HuH-7 (cell line): ENCODE measurements around the gene TAGLN.
A peak's percentile ranks its signal among the peaks of the same experiment; 100 is the strongest.

Experiments
- DNase-seq: peaks from one replicate; pipeline ENCODE4 v3.0.0; 2011; ENCODE audit warnings: low spot score

The TAGLN gene

DNA sequence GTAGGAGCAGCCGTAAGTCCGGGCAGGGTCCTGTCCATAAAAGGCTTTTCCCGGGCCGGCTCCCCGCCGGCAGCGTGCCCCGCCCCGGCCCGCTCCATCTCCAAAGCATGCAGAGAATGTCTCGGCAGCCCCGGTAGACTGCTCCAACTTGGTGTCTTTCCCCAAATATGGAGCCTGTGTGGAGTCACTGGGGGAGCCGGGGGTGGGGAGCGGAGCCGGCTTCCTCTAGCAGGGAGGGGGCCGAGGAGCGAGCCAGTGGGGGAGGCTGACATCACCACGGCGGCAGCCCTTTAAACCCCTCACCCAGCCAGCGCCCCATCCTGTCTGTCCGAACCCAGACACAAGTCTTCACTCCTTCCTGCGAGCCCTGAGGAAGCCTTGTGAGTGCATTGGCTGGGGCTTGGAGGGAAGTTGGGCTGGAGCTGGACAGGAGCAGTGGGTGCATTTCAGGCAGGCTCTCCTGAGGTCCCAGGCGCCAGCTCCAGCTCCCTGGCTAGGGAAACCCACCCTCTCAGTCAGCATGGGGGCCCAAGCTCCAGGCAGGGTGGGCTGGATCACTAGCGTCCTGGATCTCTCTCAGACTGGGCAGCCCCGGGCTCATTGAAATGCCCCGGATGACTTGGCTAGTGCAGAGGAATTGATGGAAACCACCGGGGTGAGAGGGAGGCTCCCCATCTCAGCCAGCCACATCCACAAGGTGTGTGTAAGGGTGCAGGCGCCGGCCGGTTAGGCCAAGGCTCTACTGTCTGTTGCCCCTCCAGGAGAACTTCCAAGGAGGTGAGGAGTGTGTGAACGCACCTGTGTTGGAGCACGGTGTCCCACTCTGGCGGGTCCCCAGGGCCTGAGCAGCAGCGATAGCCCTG is at the start of gene TAGLN:
TSS of gene TAGLN (plus strand) at position 318 of the 863 bp plus-strand sequence. CDS start 3,644 bp downstream, outside the sequence.
- DNase-seq = no peak

DNA sequence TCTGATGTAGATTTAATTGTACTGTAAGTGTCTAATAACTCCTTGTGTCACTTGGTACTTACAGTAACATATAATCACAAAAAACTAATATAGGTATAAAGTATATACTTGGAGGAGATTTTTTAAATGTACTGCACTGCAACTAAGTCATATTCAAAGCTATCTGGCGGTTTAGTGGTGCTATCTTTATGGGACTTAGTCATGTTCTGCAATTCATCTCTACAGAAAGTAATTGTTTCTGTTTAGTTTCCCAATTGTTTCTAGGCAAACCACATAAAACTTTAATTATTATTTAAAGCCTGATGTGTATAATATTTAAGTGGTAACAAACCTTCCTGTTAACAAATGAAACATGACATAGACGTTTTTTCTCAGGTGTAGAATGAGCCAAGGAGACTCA is 47.1 kb upstream of the TAGLN start:
- DNase-seq = no peak

DNA sequence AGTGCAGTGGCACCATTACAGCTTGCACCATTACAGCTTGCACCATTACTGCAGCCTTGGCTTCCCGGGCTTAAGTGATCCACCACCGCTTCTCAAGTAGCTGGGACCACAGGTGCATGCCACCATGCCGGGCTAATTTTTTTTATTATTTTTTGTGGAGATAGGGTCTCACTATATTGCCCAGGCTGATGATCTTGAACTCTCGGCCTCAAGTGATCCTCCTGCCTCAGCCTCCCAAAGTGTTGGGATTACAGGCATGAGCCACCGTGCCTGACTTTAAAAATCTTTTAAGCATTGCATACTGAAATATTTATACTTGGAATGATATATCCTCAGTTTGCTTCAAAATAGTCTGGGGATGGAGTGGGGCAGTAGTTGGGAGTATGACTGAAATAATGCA is 44.7 kb upstream of the TAGLN start:
- DNase-seq = no peak

DNA sequence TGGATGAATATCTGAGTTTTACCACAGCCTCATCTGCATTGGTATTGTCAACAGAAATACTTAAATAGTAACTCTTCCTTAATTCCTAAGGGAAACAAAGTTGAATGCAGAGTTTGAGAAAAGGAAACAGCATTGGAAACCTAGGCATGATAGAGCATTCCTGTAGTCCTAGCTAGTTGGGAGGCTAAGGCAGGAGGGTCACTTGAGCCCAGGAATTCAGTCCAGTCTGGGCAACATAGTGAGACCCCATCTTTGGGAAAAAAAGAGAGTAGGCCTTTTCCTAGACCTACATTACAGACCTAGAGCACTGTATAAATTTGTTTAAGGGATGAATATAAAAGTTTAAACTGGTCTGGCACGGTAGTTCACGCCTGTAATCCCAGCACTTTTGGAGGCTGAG is 41.7 kb upstream of the TAGLN start:
- DNase-seq = no peak

DNA sequence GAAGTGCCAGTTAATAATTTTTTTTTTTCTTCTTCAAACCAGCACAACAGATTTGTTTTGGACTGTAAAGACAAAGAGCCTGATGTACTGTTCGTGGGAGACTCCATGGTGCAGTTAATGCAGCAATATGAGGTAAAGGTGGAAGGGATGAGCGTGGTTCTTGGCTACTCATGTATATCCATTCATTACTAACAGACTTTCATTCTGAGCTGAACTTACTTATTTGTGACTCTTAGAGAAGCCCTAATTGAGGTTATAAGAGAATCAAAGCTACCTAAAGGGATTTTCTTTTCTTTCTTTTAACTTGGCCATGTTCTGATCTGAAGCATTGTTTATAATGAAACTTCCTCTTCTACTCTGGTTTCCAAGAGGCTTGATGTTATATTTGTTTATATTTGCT is 39.3 kb upstream of the TAGLN start:
- no peak for DNase-seq

DNA sequence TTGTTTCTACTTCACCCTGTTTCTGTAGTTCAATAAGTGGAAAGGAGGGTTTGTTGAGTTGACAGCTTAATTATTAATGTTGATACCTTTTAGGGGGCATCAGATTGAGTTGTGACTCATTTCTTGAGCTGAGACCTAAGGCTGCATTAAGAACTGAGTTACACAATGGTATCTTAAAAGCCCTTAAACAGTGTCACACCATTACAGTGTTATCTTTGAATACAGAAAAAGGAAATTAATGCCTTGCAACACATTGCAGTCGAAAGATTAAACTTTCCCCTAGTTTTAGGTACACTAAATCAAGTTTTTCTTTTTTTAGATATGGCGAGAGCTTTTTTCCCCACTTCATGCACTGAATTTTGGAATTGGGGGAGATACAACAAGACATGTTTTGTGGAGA is 38.3 kb upstream of the TAGLN start:
- DNase-seq = no peak

DNA sequence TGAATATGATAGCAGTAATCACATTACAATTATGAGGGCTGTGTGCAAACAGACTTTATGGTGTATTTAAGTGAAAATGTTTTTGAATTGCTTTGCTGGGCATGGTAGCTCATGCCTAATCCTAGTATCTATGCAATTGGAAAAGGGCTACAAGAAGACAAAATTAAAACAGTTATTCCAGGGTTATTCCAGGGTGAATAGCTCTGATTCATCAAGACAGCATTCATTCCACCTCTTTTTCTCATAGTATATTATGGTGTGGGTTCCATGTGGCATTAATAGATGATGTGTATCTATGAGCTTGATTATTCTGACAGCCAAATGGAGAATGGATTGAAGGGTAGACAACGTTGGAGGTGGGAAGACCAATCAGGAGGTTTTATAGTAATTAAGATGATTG is 32.7 kb upstream of the TAGLN start:
- DNase-seq = no peak

DNA sequence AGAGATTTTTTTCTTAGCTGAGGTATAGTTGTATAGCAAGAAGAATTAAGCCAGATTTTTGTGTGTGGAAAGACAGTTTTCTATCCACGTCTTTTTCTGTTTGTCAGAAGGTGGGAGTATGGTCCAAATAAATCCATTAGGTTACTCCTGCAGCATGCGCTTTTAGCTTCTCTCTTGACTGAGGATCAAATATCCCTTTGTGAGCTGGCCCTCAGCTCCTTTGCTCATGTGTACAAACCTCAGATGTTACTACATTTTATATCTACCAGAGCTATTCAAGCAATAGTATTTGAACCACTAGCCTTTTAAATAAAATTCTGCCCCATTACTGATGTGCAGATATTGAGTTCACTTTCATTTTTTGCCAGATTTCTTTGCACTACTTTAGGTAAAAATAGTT is 29.4 kb upstream of the TAGLN start:
- DNase-seq = no peak

DNA sequence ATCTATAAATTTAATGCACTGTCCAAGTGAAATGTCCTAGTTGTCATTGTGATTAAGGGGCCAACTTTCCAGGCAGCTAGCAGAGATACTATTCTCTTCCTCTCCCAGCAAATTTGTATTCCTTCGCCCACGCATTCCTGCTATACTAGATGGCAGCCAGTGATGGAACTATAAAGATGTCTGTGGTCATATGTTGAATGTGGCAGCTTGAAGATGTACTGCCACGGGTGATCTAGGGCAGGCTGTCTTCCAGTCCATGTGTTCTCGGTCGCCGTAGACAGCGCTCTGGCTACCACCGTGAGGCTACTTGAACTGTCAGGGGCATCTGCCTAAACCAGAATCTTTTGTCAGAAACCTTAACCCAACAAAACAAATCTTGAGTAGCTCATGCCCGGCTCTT is 29.0 kb upstream of the TAGLN start:
- DNase-seq = no peak

DNA sequence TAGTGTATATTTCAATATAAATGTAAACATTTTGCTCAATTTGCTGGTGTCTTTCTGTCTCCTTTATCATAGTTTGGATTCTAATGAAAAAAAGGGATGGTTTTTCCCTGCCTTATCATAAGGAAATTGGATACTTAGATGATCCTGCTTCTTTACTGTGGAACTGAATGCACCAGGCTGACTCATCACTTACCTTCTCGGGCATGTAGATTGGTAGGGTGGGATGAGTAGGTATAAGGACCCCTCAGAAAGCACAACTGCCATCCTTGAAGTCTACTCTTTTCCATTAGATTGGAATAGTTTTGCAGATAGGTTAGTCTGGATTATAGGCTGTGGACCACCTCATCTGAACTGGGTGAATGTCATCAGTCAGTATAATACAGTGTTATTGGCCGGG is 28.2 kb upstream of the TAGLN start:
- DNase-seq = no peak

DNA sequence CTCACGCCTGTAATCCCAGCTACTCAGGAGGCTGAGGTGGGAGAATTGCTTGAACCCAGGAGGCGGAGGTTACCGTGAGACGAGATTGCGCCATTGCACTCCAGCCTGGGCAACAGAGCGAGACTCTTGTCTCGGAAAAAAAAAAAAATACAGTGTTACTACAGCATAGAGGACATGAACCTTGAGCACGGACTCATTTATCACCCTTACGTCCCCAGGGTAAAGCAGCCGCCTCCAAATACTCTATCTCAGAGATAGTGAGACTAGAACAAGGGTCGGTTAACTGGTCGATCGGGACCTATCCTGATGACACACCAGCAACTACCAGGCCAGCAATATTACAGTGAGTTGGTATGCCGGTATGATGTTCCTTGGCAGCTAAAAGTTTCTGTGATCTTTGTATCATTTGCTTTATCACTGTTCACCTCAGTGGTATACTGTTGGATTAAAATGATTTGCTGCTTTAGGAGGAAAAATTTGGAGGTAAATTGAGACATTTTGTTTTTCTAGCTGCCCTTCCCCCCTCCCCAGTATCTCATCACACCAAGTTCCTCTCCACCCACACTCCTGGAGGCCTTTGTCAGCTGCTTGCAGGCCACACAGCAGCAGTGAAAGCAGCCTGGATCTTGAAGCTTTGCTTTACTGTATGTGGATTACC is 27.6 kb upstream of the TAGLN start:
- no peak for DNase-seq

DNA sequence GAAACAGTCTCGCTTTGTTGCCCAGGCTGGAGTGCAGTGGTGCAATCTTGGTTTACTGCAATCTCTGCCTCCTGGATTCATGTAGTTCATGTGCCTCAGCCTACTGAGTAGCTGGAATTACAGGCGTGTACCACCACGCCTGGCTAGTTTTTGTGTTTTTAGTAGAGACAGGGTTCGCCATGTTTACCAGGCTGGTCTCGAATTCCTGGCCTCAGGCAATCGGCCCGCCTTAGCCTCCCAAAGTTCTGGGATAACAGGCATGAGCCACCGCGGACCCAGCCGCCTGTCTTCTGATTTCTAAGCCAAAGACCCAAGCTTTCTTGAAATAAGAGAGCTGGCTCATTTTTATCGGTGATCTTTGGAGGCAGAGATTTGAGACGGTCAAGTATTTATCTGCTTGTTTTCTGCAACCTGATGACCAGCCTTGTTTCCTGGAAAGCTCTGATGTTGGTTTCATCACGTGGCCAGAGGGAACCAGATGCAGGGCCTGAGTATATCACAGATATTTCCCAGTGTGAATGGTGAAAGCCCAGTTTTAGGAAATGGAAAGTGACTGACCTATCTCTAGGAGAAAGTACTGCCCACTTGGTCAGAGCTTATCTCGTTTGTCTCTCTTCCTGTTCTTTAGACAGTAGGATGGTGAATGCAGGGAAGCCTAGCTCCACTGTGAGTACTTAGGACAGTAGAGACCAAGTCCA is 26.3 kb upstream of the TAGLN start:
- no peak for DNase-seq

DNA sequence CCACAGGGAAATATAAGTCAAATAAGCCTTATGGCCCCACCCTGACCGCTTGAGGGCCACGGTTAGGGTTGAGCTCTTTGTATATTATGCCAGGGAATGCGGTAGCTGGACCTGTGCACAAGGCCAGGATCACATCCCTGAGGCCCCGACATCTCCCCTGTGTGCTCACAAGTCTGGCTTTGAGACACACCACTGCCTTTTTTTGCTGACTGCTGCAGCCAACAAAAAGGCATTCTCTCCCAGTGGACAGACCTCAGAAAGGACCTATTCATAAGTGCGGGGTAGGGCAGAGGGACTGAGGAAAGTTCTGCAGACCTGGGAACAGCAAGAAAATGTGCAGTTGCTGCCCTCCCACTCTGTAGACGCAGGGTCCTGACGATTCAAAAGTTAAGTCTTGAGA is 24.1 kb upstream of the TAGLN start:
- DNase-seq = no peak

DNA sequence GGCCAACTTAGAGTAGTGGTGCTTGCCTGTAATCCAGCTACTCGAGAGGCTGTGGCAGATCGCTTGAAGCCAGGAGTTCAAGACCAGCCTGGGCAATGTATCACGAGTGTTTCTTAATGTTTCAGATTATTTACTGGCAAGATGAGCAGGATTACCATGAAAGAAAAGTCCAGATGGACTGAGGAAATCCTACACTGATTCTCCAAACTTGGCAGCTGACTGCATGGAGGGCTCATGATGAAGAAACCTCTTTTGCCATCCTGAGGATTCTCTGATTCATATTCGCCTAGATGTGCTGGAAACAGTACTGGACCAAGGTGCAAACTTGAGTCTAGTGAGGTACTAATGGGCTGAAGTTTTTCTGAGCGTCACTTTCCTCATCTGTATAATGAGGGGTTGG is 23.4 kb upstream of the TAGLN start:
- DNase-seq = no peak

DNA sequence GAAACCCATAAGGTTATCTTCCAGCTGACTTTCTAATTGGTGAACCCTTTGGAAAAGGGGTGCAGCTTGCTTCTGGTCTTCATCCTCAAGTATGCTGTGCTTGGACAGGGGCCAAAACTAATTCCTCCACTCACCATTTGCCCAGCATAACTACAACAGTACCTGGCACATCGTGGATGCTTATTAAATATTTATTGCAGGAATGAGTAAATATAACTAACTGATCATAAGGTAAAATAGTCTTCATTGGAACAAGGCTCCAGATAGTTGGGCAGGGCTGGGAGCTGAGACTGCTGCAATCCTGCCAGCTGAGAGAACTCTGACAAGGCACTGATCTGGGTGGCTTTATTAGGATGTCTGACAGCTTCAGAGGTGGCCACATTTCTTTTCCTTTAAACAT is 23.0 kb upstream of the TAGLN start:
- no peak for DNase-seq

DNA sequence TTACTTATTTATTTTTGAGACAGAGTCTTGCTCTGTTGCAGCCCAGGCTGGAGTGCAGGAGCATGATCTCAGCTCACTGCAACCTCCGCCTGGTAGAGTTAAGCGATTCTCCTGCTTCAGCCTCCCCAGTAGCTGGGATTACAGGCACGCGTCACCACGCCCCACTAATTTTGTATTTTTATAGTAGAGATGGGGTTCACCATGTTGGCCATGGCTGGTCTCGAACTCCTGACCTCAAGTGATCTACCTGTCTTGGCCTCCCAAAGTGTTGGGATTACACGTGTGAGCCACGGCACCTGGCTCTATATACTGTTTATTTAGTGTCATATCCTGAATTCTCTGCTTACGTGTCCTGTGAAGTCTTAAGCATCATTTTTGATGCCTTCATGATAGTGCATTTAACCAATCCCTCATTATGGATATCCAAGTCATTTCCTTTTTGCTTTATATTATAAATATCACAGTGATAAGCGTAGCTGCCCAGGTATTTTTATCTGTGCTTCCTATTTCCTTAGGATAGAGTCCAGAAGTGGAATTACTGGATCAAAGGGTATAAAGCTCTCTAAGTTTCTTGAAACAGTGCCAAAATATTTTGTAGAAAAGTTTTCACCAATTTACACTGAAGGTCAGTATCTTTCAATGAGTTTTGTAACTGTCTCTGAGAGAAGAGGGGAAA is 21.5 kb upstream of the TAGLN start:
- DNase-seq = no peak

DNA sequence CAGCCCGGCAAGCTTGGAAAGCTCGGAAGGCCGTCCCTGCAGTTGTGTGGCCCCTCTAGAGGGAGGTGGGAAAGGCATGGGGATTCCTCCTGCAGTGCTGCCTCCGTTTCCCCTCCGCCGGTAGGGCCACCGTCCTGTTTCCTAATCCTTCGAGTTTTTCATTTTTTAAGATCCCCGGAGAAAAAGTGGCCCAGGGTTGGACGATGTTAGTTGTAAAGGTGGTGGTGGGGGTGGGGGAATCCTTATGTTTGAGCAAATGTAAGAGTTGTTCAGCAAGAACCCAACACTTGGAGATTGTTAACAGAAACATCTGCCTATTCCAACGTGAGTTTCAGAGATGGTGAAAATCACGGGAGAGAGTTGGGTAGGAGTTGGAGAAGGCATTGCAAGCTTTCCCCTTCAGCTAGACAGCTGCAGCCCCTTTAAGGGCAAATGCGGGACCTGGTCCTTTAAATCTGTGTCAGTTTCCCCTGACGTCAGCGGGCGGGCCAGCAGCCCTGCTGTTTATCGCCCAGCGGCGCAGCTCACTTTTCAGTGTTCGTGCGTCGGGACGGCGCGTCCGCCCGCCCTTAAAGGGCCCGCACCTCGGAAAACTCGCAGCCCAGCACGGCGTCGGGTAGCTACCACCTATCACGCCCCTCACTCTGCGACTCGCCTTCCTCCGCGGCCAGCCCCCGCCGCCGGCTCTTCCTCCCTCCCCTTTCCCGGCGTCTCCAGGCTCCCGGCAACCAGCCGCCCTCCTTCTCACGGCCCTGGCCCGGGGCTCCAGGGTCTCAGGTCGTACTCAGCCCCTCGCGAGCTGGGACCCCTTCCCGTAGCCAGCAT is 20.7 kb upstream of the TAGLN start, which contains the start of gene SIDT2:
TSS of gene SIDT2 (plus strand) at position 534 of the 825 bp plus-strand sequence. CDS start 521 bp downstream, outside the sequence.
- DNase-seq = peak; percentile 88

DNA sequence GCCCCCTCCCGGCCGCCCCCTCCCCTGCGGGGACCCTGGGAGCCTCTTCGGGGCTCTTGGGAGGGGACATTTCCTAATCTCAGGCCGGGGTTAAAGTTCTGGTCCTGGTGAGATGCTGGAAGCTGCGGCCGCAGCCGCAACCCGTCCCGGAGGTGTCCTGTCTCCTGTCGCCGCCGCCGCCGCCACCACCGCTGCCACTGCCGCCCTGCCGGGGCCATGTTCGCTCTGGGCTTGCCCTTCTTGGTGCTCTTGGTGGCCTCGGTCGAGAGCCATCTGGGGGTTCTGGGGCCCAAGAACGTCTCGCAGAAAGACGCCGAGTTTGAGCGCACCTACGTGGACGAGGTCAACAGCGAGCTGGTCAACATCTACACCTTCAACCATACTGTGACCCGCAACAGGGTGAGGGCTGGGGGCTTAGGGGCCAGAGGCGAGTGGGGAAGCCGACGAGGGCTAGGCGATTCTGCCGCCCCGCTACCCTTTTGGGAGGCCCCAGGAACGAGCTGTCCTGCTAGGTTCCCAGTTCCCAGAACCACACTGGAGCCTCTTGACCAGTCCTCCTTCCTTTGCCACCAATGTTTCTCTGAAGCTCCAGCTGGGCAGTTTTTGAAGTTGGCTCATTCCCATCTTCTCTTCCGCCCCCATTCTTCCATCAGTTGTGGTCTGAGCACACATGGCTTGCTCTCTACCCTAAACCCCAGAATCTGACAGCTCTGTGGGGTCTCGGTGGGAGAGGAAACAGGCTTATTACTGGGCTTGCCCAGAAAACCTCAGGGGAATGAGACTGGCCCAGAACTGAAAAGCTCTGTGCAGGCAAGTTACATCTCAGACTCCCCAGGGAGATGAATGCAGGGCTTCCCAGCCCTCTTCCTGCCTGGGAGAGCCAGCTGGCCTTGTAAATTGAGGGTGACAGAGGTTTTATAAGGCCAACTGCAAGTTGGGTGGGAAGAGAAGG is 19.8 kb upstream of the TAGLN start:
- DNase-seq = no peak

DNA sequence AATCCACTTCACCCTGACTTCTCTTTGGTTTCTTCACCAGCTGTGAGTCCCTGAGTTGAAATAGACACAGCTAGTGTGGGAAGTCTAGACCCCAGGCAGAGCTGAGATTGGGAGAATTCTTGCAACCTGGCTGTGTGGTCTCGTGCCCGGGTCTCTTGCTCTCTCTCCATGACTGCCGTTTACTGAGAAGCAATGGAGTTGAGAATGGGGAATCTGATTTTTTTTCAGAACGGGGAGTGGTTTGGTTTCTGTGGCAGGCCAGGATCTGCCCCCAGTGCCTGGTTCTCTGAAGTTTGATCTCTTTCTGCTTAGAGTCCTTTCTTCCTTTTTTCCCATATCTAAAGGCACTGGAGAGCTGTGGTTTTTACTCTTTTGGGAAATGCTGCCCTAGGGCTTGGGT is 19.1 kb upstream of the TAGLN start:
- no peak for DNase-seq
